ENCODE results near the gene VPS25.
A peak's percentile ranks its signal among the peaks of the same experiment; 100 is the strongest.

Gene VPS25

GRCh38 chr17:42796066-42796758 is 23.0 kb downstream of the VPS25 start:
- DNase-seq: no peak

DNA sequence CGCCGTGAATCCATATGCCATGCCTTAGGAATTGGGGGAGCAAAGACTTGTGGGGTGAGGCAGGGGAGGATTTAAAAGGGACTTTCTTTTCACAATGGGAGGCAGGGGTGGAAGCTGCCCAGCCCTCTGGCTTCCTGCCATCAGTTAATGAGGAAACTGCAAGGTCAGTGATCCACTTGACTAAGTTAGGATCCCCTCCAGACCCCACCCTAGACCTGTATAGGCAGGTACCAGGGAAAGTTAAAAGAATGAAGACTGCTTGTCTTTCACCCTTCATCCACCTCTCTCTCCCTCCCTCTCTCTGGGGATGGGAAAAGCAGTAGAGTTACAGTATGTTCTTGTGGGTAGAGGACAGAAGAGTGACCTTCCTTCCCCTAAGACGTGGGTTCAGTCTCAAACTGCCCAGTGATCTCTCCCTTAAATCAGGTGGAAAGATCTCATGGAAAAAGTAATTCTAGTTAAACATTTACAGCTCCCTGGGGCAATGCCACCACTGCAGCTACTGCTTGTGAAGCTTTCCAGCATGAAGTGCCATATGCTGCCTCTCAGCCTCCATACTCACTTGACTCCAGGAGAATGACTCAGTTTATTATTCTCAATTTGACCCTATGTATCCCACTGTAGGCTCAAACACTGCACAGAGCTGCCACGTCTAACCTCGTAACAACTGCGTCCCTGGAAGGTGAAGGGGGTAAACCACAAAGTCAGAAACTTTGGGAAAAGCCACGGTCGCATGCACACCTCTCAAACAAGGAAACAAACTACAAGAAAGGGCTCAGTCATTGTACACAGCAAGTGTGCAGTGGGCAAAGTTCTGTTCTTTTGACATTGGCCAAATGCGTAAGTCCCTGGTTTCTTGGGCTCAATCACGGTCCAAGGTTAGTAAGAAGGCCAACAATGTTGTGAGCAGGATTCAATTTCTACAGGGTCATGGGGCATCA is 24.1 kb downstream of the VPS25 start:
- no peak for DNase-seq

DNA sequence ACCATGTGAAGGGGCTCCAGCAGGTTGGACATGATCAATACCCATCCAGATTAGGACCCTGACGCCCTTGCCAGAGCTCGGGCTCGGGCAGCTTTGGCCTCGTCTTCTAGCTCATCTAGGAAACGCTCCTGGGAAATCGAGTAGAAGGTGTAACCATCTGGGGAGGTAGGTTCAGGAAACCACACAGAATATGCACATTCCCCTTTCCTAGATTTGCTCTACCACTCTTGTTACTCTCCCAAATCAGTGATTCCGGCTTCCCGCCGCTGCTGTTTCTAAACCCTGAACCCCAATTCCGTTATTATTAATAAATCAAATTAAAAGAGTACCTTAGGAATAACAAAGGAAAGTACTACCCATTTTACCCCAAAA is 24.7 kb downstream of the VPS25 start:
- no peak for DNase-seq

GRCh38 chr17:42798383-42799380 is 25.4 kb downstream of the VPS25 start, which contains the start of the genes CNTD1 and COA3:
Gene CNTD1 (plus strand): TSS chr17:42798861. CDS start chr17:42799068, 207 bp downstream.
Gene COA3 (minus strand): TSS chr17:42798704. CDS start chr17:42798681, 23 bp downstream.
- DNase-seq: peak; percentile 84 to 88

DNA sequence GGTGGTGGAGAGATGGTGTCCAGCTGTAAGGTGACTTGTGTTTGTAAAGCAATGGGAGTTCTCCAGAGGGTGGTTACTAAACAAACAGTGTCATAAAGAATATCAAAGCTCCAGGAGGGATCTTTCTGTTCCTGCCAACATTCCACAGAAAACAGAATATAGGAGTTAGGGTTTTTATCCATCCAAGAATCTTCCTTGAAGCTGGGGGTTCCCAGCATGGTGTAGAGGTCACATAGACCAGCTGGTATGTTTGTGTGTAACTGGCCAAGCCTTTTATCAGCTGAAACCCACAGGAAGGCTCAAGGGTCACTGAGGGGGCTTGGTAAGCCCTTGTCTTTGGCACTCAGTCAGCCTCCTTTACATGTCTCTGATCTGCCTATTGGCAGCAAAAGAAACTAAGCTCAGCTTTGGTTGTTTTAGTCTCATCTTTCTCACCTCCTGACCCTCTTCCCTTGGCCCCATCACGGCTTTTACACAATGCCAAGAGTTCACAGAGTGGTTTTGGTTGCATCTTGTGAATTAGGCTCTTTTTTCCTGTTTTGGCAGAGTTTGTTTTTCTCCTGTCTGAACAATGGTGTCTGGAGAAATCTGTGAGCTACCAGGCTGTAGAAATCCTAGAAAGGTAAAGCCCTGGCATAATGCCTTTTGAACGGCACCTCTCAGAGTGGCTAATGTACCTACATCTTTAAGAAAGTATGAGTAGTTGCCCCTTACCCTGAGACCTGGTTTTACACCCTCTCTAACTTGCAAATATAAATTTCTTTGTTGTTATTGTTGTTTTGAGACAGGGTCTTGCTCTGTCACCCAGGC is 30.0 kb downstream of the VPS25 start:
- DNase-seq: no peak

DNA sequence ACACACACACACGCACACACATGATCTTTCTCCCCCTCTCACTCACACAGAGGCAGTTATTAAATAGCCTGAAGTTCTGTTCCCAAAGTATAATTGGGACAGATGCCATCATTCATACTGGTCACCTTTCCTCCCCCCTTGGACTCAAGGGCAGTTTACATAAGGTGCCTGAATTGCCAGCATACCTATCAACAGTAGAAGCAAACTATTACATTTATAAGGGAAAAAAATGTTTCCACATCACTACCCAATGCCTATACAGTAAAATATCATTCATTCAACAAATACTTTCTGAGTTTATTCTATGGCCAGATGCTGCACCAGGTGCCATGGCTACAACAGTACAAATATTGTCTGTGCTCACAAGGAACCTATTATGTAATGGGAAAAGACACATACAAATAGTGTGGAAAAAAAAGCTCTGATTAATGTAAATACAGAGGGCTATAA is 31.7 kb downstream of the VPS25 start:
- no peak for DNase-seq

- no peak for DNase-seq
These were observed 33.0 kb downstream of the VPS25 start for GRCh38 chr17:42806249-42806648.

- DNase-seq: no peak
These were observed 36.0 kb downstream of the VPS25 start for GRCh38 chr17:42809250-42809649.

DNA sequence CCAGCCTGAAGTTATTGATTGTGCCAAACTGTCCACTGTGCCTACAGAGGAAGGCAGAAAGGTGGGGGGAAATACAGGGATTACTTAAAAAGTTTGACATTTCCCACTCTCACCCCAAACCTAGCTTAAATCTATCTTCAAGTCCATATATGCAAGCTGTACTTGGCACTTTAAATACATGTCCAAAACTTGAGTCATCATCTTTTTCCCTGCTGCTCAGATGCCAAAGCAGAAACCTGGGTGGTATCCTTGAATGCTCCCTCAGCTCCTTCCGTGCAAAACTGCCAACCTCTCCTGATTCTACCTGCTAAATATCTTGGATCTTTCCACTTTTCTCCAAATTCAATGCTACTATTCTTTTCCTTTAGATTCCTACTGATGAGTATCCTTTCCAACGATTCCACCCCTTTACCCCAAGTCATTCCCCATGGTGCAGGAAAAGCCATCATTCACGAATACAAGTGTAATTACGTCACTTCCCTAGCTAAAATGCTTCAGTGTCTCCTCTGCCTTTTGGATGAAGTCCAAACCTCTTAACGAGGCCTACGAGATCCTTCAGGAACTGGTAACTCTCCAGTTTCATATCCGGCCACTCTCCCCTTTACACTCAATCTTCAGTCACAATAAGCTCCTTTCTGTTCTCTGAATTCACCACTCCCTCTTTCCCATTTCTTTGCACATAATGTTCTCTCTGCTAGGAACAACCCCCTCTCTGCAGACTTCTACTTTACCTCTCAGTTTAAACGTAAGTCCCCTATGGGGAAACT is 41.6 kb downstream of the VPS25 start:
- DNase-seq: no peak

GRCh38 chr17:42817866-42818265 is 44.6 kb downstream of the VPS25 start:
- no peak for DNase-seq

DNA sequence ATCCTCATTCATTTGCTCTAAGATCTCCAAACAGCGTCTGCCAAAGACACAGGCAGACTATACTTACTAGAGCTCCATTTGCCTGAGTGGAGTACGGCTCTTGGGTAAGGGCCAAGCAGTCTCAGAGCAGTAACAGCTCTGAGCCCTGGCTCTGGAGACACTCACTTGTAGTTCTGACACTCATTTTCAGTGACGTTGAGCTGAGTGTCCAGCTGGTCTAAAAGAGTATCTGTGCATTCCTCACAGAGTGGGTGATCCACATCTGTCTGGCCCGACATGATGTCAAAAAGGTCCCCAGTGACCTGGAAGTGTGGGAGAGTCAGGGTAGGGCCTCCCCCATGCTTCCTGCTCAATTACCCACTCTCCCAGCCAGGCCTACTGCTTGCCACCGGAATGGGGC is 45.1 kb downstream of the VPS25 start:
- DNase-seq: no peak

DNA sequence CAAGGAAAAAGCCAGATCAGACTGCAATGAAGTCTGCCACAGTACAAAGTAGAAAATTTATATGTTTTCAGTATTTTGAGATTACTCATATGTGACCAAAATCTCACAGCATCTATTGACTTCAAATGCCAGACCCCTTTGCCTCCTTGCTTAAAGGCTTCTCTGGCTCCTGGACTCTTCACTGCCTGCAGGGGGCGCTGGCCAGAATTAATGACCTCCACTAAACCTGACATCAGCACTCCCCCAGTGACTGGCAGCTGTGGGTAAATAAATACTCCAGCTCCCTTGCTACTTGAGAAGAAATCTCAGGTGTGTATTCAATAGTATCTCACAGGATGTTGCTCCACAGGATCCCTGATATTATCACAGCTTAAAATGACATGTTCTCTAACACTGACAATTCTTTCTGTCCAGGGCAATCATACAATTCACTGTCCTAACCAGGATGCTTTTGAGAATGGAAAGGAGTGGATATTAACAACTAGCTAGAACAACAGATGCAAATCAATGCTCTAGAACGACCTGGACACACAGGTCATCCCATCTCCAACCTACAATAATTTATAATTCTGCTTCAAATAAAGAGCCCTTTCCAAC is 46.8 kb downstream of the VPS25 start:
- peak; percentile 76 to 80 for DNase-seq

DNA sequence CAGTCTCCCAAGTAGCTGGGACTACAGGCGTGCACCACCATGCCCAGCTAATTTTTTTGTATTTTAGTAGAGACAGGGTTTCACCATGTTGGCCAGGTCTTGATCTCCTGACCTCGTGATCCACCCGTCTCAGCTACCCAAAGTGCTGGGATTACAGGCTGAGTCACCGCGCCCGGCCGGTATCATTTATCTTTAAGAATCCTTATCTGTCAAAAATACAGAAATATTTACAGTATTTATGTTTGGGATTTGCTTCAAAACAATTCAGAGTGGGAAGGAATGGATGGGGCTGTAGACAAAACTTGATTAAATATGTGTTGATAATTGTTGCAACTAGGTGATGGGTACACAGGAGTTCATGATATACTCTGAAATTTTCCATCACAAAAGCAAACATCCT is 47.9 kb downstream of the VPS25 start:
- DNase-seq: no peak

- DNase-seq: no peak
These were observed 54.2 kb downstream of the VPS25 start for GRCh38 chr17:42827472-42827871.
